B cell (primary cell): ENCODE measurements around the gene PANK1. TPM values are rescaled to one million over a fixed set of nuclear protein-coding genes. Genes with fewer than 3 reads are reported as not detected.

Experiments
- polyA plus RNA-seq: library from polyadenylated mRNA; depleted of rRNA; stranded (reverse); fragments of >200 nt; gene quantifications from 2 replicates; pipeline ENCODE4 v1.2.3, GENCODE V29; 2012
- small RNA-seq: library from RNA; depleted of rRNA; stranded (forward); fragments of <200 nt; gene quantifications from one replicate; pipeline ENCODE3, GENCODE V24; 2012; ENCODE audit warnings: low replicate concordance, low read depth; ENCODE audit not compliant: insufficient read length
- total RNA-seq, 2 donors: library from RNA; stranded (reverse); fragments of 120-200 nt in 1 of 2; gene quantifications; 1 replicate in 1 of 2; 2 replicates in 1 of 2; pipeline versions ENCODE4 v1.2.3 to v1.2.4, GENCODE V29; 2013 to 2022

The PANK1 gene
- total and polyA plus RNA-seq, 2 donors (not counting 1 experiment from before 2014, with no cell fraction given): 0.31 to 2.9 TPM

Small RNA genes lying within 50 kb of the gene (small RNA-seq; reads per million reads assigned to genes)
- gene MIR107: 4.6 reads per million, percentile 65 among the genes with 10 or more reads in this experiment

Other genes starting within 250 kb of the PANK1 start
- gene IFIT5, start 230.7 kb downstream of the PANK1 start, total RNA-seq: 23.2 and 25.0 TPM in 2 replicates
- gene IFIT5, start 230.7 kb downstream of the PANK1 start, polyA plus RNA-seq: 4.3 and 7.0 TPM in 2 replicates
- not detected in 2 replicates for gene SLC16A12, start 109.6 kb downstream of the PANK1 start, total RNA-seq
- gene SLC16A12, start 109.6 kb downstream of the PANK1 start, polyA plus RNA-seq: not detected in 2 replicates
- 24.6 and 25.3 TPM in 2 replicates for gene KIF20B, start 56.3 kb upstream of the PANK1 start, total RNA-seq
- gene KIF20B, start 56.3 kb upstream of the PANK1 start, polyA plus RNA-seq: 1.6 and 2.5 TPM in 2 replicates